ENCODE measurements around the gene BMF.

Gene BMF

GRCh38 chr15:40102897-40103858, 5.5 kb downstream of the BMF start:
- DNase-seq = no peak

GRCh38 chr15:40100947-40101905, 7.5 kb downstream of the BMF start:
- DNase-seq = no peak

GRCh38 chr15:40100123-40100946, 8.3 kb downstream of the BMF start:
- no peak for DNase-seq

- no peak for DNase-seq
Observed at GRCh38 chr15:40098489-40099261, 10.0 kb downstream of the BMF start.

GRCh38 chr15:40097968-40098476, 10.7 kb downstream of the BMF start:
- no peak for DNase-seq

- no peak for DNase-seq
Observed at GRCh38 chr15:40097096-40097967, 11.3 kb downstream of the BMF start.

- no peak for DNase-seq
Observed at GRCh38 chr15:40096094-40096891, 12.4 kb downstream of the BMF start.

GRCh38 chr15:40095371-40096093, 13.1 kb downstream of the BMF start:
- DNase-seq = no peak

GRCh38 chr15:40094156-40094555, 14.5 kb downstream of the BMF start:
- DNase-seq = no peak

- no peak for DNase-seq
Observed at GRCh38 chr15:40092979-40093869, 15.5 kb downstream of the BMF start.

- no peak for DNase-seq
Observed at GRCh38 chr15:40092256-40092978, 16.3 kb downstream of the BMF start.

GRCh38 chr15:40091861-40092255, 16.8 kb downstream of the BMF start:
- no peak for DNase-seq

- no peak for DNase-seq
Observed at GRCh38 chr15:40090774-40091455, 17.8 kb downstream of the BMF start.

- DNase-seq = no peak
Observed at GRCh38 chr15:40088929-40089755, 19.5 kb downstream of the BMF start.

Data from activated gamma-delta T cell (primary cell).